ENCODE results near the gene UTP20.

Gene UTP20

DNA sequence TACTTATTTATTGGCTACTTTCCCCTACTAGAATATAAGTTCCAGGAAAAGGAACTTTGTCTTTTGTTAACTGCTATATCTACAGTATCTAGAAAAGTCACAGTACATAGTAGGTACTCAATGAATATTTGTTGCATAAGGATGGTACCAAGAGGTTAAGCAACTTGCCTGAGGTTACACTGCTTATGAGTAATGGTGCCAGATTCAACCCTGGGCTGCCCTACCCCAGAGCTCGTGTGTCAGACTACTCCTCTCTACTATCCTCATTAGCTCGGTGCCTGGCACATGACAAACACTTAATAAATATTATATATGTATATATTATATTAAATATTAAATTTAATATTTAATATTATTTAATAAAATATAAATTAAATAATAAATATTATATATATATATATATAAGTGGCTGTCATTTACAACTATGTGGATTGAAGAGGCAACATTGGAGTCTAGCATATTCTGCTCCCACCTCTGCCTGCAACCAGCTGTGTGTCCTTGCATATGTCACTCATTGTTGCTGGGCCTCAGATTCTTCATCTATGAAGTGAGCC is 25.4 kb downstream of the UTP20 start:
- CTCF ChIA-PET, result no interaction called here
- POLR2A ChIA-PET, result no interaction called here
- TF ChIP-seq, protein P1, sequence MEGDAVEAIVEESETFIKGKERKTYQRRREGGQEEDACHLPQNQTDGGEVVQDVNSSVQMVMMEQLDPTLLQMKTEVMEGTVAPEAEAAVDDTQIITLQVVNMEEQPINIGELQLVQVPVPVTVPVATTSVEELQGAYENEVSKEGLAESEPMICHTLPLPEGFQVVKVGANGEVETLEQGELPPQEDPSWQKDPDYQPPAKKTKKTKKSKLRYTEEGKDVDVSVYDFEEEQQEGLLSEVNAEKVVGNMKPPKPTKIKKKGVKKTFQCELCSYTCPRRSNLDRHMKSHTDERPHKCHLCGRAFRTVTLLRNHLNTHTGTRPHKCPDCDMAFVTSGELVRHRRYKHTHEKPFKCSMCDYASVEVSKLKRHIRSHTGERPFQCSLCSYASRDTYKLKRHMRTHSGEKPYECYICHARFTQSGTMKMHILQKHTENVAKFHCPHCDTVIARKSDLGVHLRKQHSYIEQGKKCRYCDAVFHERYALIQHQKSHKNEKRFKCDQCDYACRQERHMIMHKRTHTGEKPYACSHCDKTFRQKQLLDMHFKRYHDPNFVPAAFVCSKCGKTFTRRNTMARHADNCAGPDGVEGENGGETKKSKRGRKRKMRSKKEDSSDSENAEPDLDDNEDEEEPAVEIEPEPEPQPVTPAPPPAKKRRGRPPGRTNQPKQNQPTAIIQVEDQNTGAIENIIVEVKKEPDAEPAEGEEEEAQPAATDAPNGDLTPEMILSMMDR (IDR thresholded peaks at IDR 0.05; ENCODE audit: control extremely low read depth, extremely low read depth, low read depth, missing control alignments), result no peak
- DNase-seq (ENCODE audit: extremely low spot score), result no peak

DNA sequence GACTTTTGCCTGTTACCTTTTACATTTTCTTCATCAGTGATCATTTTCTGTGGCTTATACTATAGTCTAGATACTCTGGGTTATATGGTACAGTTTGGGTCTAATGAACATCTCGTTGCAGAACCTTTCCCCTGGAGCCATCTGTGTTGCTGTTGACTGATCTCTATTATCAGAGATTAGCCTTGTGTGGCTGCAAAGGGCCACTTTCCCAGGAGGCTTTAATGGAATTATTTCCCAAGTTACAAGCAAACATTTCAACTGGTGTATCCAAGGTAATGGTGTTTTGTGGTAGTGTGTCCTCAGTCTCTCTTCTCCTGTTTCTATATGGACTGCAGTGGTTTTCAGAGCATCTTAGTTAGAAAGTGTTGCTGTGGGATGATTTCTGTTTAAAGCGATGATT is 25.9 kb downstream of the UTP20 start:
- TF ChIP-seq, protein P1 (IDR thresholded peaks at IDR 0.05; ENCODE audit: control extremely low read depth, extremely low read depth, low read depth, missing control alignments), result no peak
- ChIA-PET POLR2A (no interaction called here), CTCF (no interaction called here)
- DNase-seq (ENCODE audit: extremely low spot score), result no peak

DNA sequence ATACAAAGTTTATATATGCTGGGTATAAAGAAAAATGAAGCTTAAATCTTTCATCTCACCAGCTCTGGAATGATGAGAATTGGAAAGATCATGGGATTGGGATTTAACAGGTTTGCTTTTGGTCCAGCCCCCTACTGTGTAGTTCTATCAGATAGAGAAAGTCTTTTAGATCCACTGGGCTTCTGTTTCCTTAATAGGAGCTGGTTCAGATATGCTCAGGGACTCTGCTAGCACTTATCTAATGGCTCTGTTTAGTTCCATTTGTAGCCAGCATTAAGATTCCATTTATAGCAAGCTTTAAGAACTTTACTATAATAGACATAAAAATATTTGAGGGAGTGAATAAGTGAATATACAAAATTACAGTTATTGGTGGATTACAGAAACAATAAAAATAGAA is 42.6 kb downstream of the UTP20 start:
- TF ChIP-seq, protein P1 (IDR thresholded peaks at IDR 0.05; ENCODE audit: control extremely low read depth, extremely low read depth, low read depth, missing control alignments), result no peak
- POLR2A ChIA-PET, result no interaction called here
- DNase-seq (ENCODE audit: extremely low spot score), result no peak
- CTCF ChIA-PET, result interaction anchor here (0.7 to 1.5 kb wide), 3 partner anchors 14 to 18 kb away, joined by 3 read pairs; no protein-coding TSS in a partner anchor

DNA sequence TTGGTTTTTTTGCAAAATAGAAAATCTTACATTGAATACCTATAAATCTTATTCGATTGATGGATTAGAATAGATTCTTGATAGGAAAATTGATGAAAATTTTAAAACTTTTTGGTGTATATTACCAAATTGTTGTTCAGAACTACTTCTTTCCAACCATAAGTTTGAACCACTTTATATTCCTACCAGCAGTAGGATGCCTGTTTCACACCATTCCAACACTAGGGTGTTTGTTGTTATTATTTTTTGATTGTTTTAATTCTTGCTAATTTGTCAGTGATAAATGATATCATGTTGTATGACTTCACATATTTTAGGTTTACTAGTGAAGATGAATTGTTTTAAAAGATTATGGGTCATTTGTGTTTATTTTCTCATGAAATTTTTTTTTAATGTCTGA is 43.4 kb downstream of the UTP20 start:
- TF ChIP-seq, protein P1 (IDR thresholded peaks at IDR 0.05; ENCODE audit: control extremely low read depth, extremely low read depth, low read depth, missing control alignments), result no peak
- CTCF ChIA-PET, result interaction anchor here (0.7 to 1.8 kb wide), 6 partner anchors 12 to 496 kb away, joined by 3 read pairs; no protein-coding TSS in a partner anchor
- no peak for DNase-seq (ENCODE audit: extremely low spot score)
- POLR2A ChIA-PET, result no interaction called here

DNA sequence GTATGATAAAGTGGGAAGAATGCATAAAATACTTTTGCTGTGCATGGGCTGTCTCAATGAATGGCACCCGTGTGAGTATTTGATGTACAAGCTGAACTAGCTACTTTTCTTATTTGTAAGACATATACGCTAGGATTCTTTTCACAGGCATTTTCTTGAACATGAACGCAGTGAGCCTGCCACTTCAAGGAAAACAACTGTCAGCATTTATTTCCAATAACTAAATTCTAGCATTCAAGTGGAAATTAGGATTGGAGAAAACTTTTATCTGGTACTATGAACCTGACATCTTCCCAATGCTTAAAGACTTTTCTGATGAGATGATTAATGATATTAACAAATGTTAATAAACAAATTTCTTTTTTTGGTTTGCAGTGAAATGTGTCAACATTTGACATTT is 45.7 kb downstream of the UTP20 start:
- POLR2A ChIA-PET, result no interaction called here
- CTCF ChIA-PET, result interaction anchor here (1.6 kb wide), 1 partner anchor 69 kb away, joined by 3 read pairs; no protein-coding TSS in a partner anchor
- DNase-seq (ENCODE audit: extremely low spot score), result no peak
- TF ChIP-seq, protein P1 (IDR thresholded peaks at IDR 0.05; ENCODE audit: control extremely low read depth, extremely low read depth, low read depth, missing control alignments), result no peak

DNA sequence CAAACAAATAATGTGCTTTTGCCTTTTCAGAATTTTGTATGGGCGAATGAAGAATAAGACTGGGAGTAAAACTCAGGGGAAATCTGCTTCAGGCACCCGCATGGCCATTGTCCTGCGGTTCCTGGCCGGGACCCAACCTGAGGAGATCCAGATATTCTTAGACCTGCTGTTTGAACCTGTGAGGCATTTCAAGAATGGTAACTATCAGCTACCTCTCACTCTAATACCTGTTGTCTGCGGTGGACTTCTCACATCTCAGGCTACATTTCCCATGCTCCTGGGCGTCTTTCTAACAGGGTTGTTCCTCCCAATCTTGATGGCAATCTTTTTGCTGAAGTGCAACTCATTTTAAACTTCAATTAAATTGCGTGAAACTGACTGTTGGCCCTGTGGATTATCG is 47.1 kb downstream of the UTP20 start:
- ChIA-PET POLR2A (no interaction called here), CTCF (interaction anchor here (1.2 to 1.6 kb wide), 2 partner anchors 34 to 67 kb away, joined by 3 read pairs; no protein-coding TSS in a partner anchor)
- TF ChIP-seq, protein P1 (IDR thresholded peaks at IDR 0.05; ENCODE audit: control extremely low read depth, extremely low read depth, low read depth, missing control alignments), result no peak
- DNase-seq (ENCODE audit: extremely low spot score), result no peak

All from GM10248 (cell line).